Astrocyte of the cerebellum (primary cell): ENCODE data around the gene ITK.

ENCODE experiments used
- DNase-seq: peaks from one replicate; pipeline ENCODE4 v3.0.0-alpha.2; 2011; ENCODE audit warnings: low read depth
- H3K4me3 ChIP-seq: 2 replicates; pipeline ENCODE4 v1.5.1; 2011; ENCODE audit warnings: mild to moderate bottlenecking, low read depth, low read length, moderate library complexity
- CTCF ChIP-seq: IDR thresholded peaks from 2 replicates; pipeline ENCODE4 v1.5.1; 2012; ENCODE audit warnings: low read length, low read depth, moderate library complexity, mild to moderate bottlenecking; ENCODE audit errors: missing control alignments
- in situ Hi-C: cut with HindIII; loops from 2 replicates; pipeline ENCODE4 v1.10.0; 2017; ENCODE audit warnings: low sequenced_read_pairs

ITK gene

GRCh38 chr5:157167214-157167621 lies 13.4 kb upstream of the ITK start:
- no peak for DNase-seq
- H3K4me3 ChIP-seq, result no peak overlapping the region
- TF ChIP-seq CTCF, result no peak
- in situ Hi-C loops, result no loop called here

GRCh38 chr5:157168286-157168685 lies 12.4 kb upstream of the ITK start:
- in situ Hi-C loops, result no loop called here
- TF ChIP-seq CTCF, result no peak
- no peak overlapping the region for H3K4me3 ChIP-seq
- no peak for DNase-seq

- no peak for DNase-seq
- TF ChIP-seq CTCF, result no peak
- in situ Hi-C loops, result no loop called here
- no peak overlapping the region for H3K4me3 ChIP-seq
Measured at GRCh38 chr5:157172403-157172802, 8.2 kb upstream of the ITK start.

- in situ Hi-C loops, result no loop called here
- no peak for DNase-seq
- no peak for TF ChIP-seq CTCF
- H3K4me3 ChIP-seq, result no peak overlapping the region
Measured at GRCh38 chr5:157175071-157175612, 5.5 kb upstream of the ITK start.

- no peak for DNase-seq
- no peak for TF ChIP-seq CTCF
- in situ Hi-C loops, result no loop called here
- no peak overlapping the region for H3K4me3 ChIP-seq
Measured at GRCh38 chr5:157177953-157178352, 2.7 kb upstream of the ITK start.

GRCh38 chr5:157178966-157179365 lies 1.7 kb upstream of the ITK start:
- DNase-seq, result no peak
- no peak overlapping the region for H3K4me3 ChIP-seq
- in situ Hi-C loops, result no loop called here
- no peak for TF ChIP-seq CTCF
